GM19043 (cell line): ENCODE data around the gene OR51G1.
"Not testable (repeated sequence)": the region's sequence is repeated elsewhere in the genome, so short reads cannot be mapped to it uniquely, and the experiment has no call there.

ENCODE experiments used
- ATAC-seq: cut with Tn5 transposase; IDR thresholded peaks from one replicate; pipeline ENCODE4 v1.9.1; 2021; ENCODE audit warnings: low read depth; ENCODE audit not compliant: unreplicated experiment

OR51G1 gene, protein sequence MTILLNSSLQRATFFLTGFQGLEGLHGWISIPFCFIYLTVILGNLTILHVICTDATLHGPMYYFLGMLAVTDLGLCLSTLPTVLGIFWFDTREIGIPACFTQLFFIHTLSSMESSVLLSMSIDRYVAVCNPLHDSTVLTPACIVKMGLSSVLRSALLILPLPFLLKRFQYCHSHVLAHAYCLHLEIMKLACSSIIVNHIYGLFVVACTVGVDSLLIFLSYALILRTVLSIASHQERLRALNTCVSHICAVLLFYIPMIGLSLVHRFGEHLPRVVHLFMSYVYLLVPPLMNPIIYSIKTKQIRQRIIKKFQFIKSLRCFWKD

DNA sequence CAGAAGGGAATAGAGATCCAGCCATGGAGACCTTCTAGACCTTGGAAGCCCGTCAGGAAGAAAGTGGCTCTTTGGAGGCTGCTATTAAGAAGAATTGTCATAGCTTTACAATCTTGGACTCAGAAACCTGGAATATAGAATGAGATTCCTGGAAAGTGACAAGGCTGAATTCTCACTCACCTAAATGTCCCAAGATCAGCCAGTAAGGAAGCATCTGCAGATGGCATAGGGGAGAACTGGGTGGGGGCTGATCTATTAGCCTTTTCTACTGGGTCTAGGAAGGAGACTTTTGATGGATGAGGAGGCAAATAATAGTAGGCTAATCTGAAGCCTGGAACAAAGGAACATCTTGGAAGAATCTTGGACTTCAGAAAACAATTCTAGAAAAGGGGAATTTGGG, at the start of gene OR51G1:
Gene OR51G1 (minus strand): TSS at position 101 of the 400 bp plus-strand sequence. CDS start 0 bp downstream, at position 101.
- no peak for ATAC-seq

DNA sequence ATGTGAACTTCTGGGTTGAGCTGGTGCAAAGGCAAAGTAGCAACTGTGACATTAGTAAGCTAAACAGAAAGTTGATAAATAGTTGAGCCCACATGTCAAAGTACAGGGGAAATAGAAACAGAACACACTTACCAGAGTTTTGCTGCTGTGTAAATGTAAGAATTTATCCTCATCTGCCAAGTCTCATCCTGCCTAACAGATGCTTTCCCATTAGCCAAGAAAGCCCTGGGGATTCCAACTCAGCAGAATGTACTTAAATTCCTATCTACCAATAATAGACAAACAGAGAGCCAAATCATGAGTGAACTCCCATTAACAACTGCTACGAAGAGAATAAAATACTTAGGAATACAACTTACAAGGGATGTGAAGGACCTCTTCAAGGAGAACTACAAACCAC, 38.7 kb upstream of the OR51G1 start:
- ATAC-seq = no peak

DNA sequence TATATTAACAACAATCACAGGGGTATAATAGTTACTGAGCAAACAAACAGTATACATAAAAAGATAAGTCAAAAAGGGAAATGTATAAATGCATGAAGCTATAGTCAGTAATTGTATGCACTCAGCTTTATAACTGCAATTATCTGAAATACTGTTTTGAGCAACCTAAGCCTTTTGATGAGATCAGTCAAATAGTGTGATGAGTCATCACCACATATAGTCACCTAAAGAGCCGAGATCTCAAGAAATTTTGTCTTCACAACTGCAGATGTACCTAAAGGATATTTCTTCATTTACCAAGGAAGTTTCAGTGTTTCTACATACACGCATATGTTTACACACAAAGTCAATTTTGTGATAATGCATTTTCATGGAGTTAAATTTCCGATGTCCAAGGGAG, 36.7 kb upstream of the OR51G1 start:
- ATAC-seq = no peak

DNA sequence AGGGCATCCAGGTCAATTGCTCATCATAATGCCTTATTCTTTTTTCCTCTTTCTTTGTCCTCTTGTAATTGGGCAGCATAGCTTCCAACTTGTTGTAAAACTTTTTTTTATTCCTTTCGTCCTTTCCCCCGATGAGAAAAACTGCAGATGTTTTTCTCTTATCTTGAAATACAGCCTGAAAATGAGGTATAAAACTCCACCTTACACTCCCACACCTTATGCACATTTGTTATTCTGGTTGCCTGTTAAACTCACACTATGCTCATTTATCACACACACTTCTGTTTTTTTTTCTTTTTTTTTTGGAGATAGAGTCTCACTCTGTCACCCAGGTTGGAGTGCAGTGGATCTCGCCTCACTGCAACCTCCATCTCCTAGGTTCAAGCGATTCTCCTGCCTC, 33.3 kb upstream of the OR51G1 start:
- no peak for ATAC-seq

DNA sequence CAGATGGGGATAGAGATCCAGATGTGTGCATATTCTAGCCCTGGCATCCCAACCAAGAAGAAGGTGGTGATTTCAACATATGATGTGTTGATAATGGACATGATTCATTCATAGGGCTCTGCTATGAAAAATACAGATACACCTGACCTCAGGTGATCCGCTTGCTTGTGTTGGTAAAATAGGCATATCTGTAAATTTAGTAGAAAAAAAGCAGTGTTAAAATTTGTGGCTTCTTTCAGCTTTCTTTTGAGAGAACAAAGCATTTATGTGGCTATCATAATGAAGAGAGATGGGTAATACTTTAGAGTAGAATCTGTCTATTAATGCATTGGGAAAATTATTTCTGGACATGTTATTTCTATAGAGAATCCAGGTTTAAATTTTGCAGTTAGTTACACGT, 31.5 kb upstream of the OR51G1 start, which contains the start of gene OR51A2:
Gene OR51A2 (minus strand): TSS at position 101 of the 400 bp plus-strand sequence. CDS start 0 bp downstream, at position 101.
- not testable (repeated sequence) for ATAC-seq

DNA sequence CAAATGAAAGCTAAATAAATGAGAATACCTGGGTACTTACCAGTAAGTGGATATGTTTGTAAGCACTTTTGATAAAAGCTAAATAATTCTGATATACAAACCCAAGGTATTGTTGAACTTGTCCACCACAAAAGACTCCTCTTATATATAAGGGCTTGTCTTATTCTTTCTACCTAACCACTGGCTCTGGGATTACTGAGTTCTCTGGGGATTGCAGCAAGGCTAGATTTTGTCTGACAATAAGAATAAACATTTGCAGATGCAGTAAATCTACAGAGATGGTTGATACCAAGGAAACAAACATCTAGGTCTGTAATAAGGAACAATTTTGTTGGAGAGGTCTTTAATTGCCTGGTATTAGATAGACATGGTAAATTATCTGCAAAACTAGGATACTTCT, 23.4 kb upstream of the OR51G1 start, which contains the start of gene OR51A4:
Gene OR51A4 (minus strand): TSS at position 101 of the 400 bp plus-strand sequence. CDS start 505 bp downstream, outside the sequence.
- ATAC-seq = no peak

DNA sequence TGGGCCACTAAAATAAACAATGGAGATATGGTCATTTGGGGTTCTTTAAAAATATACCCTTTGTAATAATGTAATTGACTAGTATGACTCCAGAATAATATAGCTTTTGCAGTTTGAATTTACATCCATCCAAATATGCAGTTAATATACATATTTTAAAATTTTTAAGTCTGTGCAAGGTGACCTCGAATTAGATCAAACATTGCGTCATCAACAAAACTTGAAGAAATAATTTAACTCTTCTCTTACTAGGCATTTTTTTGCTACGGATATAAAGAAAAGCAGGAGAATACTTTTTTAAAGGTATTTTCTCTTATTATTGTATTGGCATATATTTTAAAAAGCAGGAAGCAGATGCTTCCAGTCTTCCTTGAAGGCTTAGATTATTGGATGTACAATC, 12.6 kb upstream of the OR51G1 start:
- ATAC-seq = no peak

DNA sequence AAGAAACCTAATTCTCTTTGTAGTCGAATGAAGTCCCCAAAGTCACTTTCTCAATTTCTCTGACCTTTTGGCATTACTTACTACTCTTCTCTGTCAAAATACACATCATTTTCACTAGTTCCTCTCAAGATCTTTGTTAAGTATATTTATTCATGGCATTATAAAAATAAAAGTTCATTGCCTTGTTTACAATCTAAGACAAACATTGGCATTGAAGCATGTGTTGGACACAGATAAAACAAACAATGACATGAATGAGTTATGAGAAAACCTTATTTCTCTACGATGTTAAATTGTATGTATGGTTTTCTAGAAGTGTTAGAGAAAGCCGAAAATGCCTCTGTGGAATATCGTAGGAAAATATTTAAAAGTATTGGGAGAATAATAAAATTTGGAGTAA, 8.6 kb upstream of the OR51G1 start:
- ATAC-seq = no peak

DNA sequence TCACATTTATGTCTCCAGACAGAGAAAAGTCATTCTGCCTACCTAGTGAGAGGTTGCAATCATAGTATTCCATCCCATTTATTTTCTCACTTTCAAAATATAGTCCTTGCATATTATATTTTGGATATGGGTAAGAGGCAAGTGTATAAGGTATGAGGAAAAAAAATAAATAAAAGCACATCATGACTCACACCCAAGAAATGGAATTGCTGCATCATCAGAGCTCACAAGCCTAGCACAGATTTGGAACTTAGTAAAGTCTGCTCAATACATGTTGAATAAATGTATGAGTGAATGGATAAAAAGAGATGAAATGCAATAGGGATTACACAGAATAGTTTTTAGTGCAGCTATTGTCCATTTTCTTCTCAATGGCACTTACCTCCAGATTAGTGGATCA, 2.5 kb upstream of the OR51G1 start:
- no peak for ATAC-seq

DNA sequence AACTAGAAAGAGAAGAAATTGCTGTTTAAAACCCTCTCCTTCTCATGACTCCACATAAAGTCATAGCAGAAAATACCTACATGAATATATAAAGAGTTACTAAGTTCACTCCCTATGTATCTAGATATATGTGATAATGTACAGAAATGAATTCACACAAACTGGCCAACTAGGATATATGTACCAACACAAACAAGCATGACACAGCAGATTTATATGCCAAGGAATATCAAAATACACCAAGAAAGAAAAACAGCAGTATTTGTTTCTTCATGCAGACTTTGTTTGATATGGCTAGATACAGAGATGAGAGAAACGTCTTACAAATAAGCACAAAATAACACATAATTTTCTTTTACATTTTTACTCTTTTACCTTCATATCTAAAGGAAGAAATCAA, 1.8 kb downstream of the OR51G1 start:
- ATAC-seq = no peak

DNA sequence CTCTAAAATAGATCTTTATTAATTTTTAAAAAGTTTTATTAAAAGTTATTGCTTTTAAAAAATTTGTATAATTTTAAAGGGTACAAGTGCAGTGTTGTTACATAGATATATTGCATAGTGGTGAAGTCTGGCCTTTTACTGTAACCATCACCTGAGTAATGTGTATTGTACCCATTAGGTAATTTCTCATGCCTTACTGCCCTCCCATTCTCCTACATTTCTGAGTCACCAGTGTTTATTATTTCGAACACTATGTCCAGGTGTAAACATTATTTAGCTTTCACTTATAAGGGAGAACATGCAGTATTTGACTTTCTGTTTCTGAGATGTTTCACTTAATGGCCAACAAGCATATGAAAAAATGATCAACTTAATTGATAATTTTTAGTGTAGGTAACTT, 2.3 kb downstream of the OR51G1 start:
- no peak for ATAC-seq

DNA sequence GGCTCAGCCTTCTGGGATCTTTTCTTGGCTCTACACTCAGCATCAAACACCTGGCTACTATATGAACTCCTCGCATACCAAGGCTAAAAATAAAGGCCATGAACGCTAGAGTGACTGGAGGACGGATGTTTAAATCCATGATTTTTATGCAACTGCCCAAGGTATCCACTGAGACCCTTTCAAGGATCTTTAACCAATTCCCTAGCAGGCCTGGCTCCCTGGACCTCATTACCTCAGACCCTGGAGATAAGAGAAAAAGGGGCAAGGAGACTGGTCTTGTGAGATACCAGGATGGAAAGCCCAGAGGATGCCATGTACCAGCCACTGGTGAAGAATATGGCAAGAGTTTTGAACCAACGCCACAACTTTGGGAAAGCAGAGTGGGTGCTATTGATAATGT, 4.9 kb downstream of the OR51G1 start, which contains the start of gene OR51G2:
Gene OR51G2 (minus strand): TSS at position 101 of the 400 bp plus-strand sequence. CDS start 3,687 bp downstream, outside the sequence.
- no peak for ATAC-seq

DNA sequence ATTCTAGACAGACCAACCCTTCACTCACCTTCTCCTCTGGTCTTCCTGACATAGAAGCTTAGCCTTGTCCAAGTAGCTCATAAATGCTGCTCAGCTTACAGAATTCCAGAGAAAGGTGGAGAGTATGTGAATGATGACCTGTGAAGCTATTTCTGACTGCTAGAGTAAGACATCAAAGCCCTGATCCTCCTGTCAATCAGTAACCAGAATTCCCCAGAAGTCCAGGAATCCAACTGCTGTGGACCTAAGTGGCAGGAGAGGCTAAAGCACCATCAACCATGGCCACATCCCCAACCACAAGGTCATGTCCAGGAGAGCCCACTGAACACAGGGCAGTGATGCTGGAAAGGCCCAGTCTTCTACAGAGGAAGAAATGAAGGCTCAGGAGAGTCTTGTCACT, 7.6 kb downstream of the OR51G1 start:
- ATAC-seq = no peak

DNA sequence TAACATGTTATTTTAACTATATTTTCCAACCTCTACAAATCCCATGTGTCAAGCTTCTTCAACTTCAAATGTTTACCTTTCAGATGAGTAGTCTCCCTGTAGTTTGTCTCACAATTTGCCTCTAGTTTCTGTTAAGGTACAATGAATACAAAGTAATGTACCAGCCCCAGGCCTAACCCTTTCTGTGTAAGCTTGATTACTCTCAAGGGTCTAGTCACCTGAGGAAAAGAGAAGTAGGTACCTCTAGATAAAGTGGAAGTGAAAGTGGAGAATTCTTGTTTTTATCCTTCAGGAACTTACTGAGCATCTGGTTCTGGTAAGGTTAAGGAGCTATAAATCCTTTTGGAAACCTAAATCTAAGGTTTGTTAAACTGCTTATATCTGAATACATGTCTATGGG, 20.7 kb downstream of the OR51G1 start, which contains the start of gene OR51A7:
Gene OR51A7 (plus strand): TSS at position 300 of the 400 bp plus-strand sequence. CDS start 3,587 bp downstream, outside the sequence.
- no peak for ATAC-seq

DNA sequence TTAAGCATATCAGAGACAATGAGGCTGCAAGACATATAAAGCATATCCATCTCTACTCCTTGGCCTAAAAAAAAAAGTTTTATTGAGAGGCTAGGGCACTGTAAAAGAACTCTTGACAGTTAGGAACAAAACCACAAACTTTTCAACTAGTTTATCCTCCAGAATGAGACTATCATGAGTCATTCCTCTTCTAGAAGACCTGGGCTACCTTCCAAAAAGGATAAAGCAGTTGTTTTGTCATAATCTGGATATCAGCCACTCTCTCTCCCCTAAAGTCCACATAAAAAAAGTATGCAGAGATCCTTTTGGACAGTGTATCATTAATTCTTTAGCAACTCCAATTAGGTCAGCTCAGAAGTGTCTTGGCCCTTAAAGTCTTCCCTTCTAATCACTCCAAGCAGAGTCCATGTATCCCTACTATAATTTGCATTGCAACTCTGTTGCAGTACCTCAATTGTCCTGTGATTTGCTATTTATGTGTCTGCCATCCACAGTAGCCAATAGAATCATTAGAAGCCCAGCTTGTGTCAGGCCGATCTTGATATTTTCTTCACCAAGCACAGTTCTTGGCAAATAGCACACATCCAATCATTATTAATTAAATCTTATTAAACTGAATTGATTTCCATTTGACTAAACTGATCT, 32.0 kb downstream of the OR51G1 start:
- no peak for ATAC-seq

DNA sequence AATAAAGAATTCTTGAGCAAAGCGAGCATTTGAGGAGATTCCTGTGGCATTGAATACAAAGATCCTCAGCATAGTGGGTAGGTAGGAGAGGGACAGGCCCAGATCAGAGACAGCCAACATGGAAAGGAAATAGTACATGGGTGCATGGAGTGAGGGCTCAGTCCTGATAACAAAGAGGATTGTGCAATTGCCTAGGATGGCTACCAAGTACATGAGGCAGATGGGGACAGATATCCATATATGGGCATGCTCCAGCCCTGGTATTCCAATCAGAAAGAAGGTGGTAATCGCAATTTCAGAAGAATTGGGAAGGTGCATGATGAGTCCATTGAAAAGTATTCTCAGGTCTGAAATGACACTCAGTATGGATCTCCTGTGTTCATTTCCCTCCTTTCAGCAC, 33.9 kb downstream of the OR51G1 start:
- no peak for ATAC-seq

DNA sequence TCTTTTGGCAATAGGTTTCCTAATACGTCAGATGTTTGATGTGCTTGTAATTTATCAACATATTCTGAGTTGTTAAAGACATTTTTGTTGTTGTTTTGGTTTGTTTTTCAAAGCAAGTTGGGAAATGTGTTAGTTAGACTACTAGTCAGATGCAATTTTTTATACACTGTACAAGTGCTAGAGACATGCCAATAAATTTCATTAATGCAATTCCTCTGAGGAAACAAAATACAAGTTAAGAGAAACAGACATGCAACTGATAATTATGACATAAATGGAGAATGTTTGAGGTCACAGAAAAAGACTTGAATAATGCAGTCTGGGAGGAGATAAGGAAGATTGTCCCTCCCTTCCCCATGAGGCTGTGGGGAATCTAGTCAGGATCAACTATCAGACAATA, 36.5 kb downstream of the OR51G1 start:
- ATAC-seq = no peak

DNA sequence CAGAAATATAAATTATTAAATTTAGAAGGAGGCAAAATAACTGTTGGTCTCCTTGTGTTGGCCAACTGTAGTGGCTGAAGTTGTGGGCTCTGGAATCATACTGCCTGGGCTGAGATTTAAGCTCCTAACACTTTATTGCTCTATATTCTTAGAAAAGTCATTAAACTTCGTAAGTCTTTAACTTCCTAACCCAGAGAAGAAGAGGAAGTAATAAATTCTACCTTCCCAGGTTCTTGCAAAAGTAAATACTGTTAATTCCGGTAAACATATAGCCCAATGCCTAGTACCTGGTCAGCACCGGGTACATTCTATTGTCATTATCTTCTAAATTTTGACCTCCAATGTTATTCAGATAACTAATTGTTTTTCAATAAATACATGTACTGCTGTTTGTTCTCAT, 38.0 kb downstream of the OR51G1 start:
- ATAC-seq = no peak

DNA sequence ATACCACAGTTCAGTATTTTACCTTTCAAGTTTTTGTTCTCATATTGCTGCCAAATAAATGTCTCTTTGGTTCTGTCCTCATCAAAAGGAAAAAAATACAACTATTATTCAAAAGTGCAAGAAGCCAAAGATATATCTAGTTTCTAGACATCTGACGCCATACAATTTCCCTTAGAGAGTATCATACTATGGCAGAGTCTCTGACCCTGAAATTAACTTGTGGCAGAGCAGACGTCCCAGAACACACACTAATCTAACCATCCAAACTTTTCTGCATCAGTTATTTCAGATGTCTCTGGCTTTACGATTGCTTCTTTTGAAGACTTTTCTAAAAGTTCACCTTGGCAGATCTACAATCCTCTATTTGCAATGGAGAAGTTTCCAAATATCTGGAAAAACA, 39.8 kb downstream of the OR51G1 start:
- no peak for ATAC-seq

DNA sequence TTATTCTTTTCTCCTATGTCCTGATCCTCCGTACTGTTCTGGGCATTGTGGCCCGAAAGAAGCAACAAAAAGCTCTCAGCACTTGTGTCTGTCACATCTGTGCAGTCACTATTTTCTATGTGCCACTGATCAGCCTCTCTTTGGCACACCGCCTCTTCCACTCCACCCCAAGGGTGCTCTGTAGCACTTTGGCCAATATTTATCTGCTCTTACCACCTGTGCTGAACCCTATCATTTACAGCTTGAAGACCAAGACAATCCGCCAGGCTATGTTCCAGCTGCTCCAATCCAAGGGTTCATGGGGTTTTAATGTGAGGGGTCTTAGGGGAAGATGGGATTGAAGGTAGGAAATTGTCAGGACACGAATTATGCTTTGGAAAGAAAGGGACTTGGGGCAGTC, 41.6 kb downstream of the OR51G1 start:
- ATAC-seq = no peak

DNA sequence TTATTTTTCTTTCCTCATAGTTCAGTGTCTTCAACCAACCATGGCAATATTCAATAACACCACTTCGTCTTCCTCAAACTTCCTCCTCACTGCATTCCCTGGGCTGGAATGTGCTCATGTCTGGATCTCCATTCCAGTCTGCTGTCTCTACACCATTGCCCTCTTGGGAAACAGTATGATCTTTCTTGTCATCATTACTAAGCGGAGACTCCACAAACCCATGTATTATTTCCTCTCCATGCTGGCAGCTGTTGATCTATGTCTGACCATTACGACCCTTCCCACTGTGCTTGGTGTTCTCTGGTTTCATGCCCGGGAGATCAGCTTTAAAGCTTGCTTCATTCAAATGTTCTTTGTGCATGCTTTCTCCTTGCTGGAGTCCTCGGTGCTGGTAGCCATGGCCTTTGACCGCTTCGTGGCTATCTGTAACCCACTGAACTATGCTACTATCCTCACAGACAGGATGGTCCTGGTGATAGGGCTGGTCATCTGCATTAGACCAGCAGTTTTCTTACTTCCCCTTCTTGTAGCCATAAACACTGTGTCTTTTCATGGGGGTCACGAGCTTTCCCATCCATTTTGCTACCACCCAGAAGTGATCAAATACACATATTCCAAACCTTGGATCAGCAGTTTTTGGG, 42.2 kb downstream of the OR51G1 start, which contains the start of gene OR51T1:
Gene OR51T1 (plus strand): TSS at position 41 of the 641 bp plus-strand sequence. CDS start 0 bp downstream, at position 41.
- no peak for ATAC-seq
